Lower leg skin (tissue), 4 donors: ENCODE results near the gene OSTM1. TPM values are rescaled to one million over a fixed set of nuclear protein-coding genes. Genes with fewer than 3 reads are reported as not detected.
"Not testable (repeated sequence)": the region's sequence is repeated elsewhere in the genome, so short reads cannot be mapped to it uniquely, and the experiment has no call there.

ENCODE experiments used
- DNase-seq, 2 donors: peaks; one replicate each; pipeline ENCODE4 v3.0.0-alpha.2; 2019; ENCODE audit warnings: low spot score in 2 of 2
- H3K4me3 ChIP-seq: fragments of 200-600 bp; sonication (generic); 2 replicates; pipeline ENCODE4 v1.5.1; 2017; ENCODE audit warnings: mild to moderate bottlenecking, low read depth; ENCODE audit not compliant: poor library complexity, severe bottlenecking
- CTCF ChIP-seq, 3 donors: fragments of 450-650 bp; IDR thresholded peaks; one replicate each; pipeline ENCODE4 v1.5.1; 2016; ENCODE audit warnings: antibody characterized with exemption in 3 of 3, mild to moderate bottlenecking in 3 of 3, moderate library complexity in 2 of 3
- POLR2A ChIP-seq, 2 donors: fragments of 450-650 bp; IDR thresholded peaks; one replicate each; pipeline ENCODE4 v1.6.1; 2016 to 2017; ENCODE audit warnings: antibody characterized with exemption in 2 of 2, mild to moderate bottlenecking in 1 of 2, moderate library complexity in 1 of 2
- WGBS, 2 donors: methylation state at CpG; one replicate each; pipeline ENCODE4 v1.1.5; 2018; 5-methylcytosine and 5-hydroxymethylcytosine counted together
- intact Hi-C: fragments of 100-400 bp; cut with DNase I; formaldehyde crosslinking; loops from one replicate; pipeline ENCODE4 v1.15.0; 2023; ENCODE audit warnings: low total_unique reads
- total RNA-seq, 4 donors: library from RNA; depleted of rRNA; stranded (reverse); fragments of >200 nt; gene quantifications; one replicate each; pipeline ENCODE4 v1.1.0, GENCODE V29; 2016

OSTM1 gene
- total RNA-seq, 4 donors from 2014 or later = 21.0 to 134 (median 61.6) TPM

GRCh38 chr6:108009894-108010293, 64.6 kb downstream of the OSTM1 start:
- DNase-seq = no peak
- TF ChIP-seq POLR2A (IDR thresholded peaks at IDR 0.05) = no peak
- intact Hi-C loops = no loop called here
- no peak overlapping the region for H3K4me3 ChIP-seq

- DNase-seq, H3K4me3 ChIP-seq, intact Hi-C loops: not testable (repeated sequence)
- WGBS, 2 donors = 86 to 94% methylated on average over 1 of the region's 1 CpG
Observed at GRCh38 chr6:108009258-108009657, 65.3 kb downstream of the OSTM1 start.

- DNase-seq = no peak
- TF ChIP-seq POLR2A (IDR thresholded peaks at IDR 0.05) (no peak), CTCF (IDR thresholded peaks at IDR 0.05) (no peak)
- 74 to 83% methylated on average over 1 of the region's 1 CpG for WGBS, 2 donors
- intact Hi-C loops = no loop called here
- no peak overlapping the region for H3K4me3 ChIP-seq
Observed at GRCh38 chr6:108008363-108008762, 66.2 kb downstream of the OSTM1 start.

- intact Hi-C loops = no loop called here
- no peak for DNase-seq
- H3K4me3 ChIP-seq = no peak overlapping the region
- WGBS, 2 donors = 69 to 74% methylated on average over 3 of the region's 3 CpGs
- TF ChIP-seq CTCF (IDR thresholded peaks at IDR 0.05) (no peak), POLR2A (IDR thresholded peaks at IDR 0.05) (no peak)
Observed at GRCh38 chr6:108005961-108006360, 68.6 kb downstream of the OSTM1 start.

- no peak overlapping the region for H3K4me3 ChIP-seq
- TF ChIP-seq CTCF (IDR thresholded peaks at IDR 0.05) (no peak), POLR2A (IDR thresholded peaks at IDR 0.05) (no peak)
- no peak for DNase-seq
- 96 to 98% methylated on average over 15 of the region's 15 CpGs for WGBS, 2 donors
- intact Hi-C loops = no loop called here
Observed at GRCh38 chr6:108004861-108005260, 69.7 kb downstream of the OSTM1 start.

GRCh38 chr6:108002365-108003221, 71.9 kb downstream of the OSTM1 start:
- intact Hi-C loops = no loop called here
- TF ChIP-seq CTCF (IDR thresholded peaks at IDR 0.05) = no peak
- TF ChIP-seq POLR2A (IDR thresholded peaks at IDR 0.05) = no peak
- H3K4me3 ChIP-seq = no peak overlapping the region
- 33% methylated on average over 9 of the region's 9 CpGs for WGBS, 2 donors
- DNase-seq = peak; percentile 51 to 89
